ENCODE data around the gene KLC1.

GRCh38 chr14:103607822-103608221, 21.2 kb upstream of the KLC1 start:
- no peak for TF ChIP-seq POLR2A (IDR thresholded peaks at IDR 0.05; ENCODE audit: low read length)
- no peak for TF ChIP-seq CTCF (IDR thresholded peaks at IDR 0.05)
- TF ChIP-seq MAX (IDR thresholded peaks at IDR 0.05) = no peak

Data from A549 (cell line).